GM15510 (cell line): ENCODE data around the gene DET1.

Experiments
- POLR2A ChIP-seq: IDR thresholded peaks from 3 replicates; pipeline ENCODE4 v1.6.1; 2011; ENCODE audit warnings: borderline replicate concordance; ENCODE audit not compliant: insufficient read length; ENCODE audit errors: extremely low read depth

Gene DET1

DNA sequence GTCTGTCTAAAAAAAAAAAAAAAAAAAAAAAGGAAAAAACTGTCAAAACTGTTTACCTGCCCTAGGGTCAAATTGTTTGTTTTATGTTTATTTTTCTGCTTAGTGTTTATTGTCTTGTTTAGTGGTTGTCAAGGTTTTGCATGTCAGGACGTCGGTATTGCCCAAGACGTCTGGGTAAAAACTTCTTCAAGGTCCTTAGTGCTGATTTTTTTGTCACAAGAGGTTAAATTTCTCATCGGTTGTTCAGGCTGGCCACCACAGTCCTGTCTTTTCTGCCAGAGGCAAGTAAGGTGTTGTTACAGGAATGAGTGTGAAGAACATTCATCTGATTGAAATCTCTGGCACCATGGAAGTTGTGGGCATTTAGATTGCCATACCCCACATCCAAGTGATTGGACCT is 7.0 kb downstream of the DET1 start:
- TF ChIP-seq POLR2A, result no peak

DNA sequence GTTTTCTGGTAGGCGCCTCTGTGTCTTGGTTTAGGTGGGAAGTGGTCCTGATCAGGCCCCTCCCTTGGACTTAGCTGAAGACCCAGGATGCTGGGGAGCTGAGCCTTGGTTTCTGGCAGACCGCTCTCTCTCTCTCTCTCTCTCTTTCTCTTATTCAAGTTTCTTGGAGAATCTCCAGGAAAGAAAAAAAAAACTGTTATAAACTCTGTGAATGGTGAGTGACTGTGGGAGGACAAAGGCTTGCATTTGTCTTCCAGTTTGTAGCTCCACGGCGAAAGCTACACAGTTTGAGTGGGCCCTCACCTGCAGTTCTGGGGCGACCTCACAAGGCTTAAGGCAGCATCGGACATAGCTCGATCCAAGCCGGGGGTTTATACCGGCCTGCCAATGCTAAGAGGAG is 7.5 kb downstream of the DET1 start:
- TF ChIP-seq POLR2A, result no peak

DNA sequence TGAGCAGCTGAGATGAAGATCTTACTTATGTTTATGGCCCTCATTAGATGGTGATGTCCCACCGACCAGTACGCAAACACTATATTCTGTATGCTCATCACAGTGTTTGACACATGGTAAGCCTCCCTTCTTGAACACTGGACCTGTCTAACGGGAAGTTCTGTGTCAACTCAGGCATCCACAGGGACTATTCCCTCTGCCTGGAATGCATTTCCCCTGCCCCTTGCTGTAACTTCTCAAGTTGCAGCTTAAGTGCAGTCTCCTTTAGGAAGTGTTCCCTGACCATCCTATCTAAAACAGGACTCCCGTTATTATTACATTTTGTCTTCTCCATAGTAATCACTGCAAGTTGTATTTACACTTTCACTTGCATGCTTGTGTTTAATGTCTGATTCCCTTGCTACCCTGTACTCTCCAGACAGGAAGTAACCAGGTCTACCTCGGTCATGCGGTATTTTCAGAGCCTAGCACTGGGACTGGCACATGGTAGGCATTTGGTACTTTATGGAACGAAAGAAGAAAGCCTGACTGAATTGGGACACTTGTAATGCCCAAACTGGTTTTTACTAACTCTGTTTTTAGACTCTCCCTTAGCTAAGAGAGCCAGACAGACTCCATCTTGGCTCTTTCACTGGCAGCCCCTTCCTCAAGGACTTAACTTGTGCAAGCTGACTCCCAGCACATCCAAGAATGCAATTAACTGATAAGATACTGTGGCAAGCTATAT is 8.7 kb downstream of the DET1 start:
- TF ChIP-seq POLR2A, result no peak

DNA sequence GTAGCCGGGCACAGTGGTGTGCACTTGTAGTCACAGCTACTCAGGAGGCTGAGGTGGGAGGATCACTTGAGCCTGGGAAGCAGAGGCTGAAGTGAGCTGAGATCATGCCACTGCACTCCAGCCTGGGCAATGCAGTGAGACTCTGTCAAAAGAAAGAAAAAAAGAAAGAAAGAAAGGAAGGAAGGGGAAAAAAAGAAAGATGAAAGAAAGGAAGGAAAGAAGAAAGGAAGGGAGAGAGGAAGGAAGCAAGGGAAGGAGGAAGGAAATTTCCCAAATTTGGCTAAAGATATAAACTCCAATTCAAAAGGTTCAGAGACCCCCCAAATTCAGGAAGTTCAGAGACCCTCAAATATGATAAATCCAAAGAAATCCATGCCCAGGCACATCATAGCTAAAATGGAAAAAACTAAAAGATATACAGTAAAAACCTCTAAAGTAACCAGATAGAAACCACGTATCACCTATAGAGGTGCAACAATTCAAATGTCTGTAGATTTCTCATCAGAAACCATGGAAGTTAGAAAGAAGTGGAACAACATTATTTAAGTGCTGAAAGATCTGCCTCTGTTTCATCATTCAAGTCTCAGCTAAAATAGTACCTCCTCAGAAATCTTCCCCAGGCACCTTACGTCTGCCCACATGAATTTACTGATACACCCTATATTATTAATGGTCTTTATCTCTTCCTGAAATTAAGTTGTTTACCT is 10.7 kb downstream of the DET1 start:
- TF ChIP-seq POLR2A, result no peak

DNA sequence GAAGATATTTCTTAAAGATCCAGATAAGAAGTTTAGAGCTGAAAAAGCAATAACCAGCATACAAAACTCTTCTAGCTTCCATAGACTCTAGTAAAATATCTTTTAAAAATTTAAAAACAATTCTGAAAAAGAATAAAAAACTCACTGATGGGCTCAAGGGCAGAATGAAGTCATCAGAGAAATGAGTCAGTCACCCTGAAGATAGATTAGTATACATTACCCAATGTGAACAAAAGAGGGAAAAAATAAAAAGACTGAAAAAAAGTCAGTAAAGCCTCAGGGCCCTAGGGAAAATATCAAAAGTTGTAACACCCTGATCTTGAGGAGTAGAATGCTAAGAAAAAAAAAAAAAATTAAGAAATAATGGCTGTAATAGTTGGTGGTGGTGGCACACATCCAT is 11.4 kb downstream of the DET1 start:
- TF ChIP-seq POLR2A, result no peak

DNA sequence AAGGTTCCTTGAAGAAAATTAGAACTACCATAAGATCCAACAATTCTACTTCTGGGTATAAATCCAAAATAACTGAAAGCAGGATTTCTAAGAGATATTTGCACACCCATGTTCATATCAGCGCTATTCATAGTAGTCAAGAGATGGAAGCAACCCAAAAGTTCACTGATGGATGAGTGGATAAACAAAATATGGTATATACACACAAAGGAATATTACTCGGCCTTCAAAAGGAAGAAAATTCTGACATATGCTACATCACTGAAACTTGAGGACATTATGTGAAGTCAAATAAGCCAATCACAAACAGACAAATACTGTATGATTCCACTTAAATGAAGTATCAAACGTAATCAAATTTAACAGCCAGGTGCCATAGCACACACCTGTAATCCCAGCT is 13.1 kb downstream of the DET1 start:
- TF ChIP-seq POLR2A, result no peak

DNA sequence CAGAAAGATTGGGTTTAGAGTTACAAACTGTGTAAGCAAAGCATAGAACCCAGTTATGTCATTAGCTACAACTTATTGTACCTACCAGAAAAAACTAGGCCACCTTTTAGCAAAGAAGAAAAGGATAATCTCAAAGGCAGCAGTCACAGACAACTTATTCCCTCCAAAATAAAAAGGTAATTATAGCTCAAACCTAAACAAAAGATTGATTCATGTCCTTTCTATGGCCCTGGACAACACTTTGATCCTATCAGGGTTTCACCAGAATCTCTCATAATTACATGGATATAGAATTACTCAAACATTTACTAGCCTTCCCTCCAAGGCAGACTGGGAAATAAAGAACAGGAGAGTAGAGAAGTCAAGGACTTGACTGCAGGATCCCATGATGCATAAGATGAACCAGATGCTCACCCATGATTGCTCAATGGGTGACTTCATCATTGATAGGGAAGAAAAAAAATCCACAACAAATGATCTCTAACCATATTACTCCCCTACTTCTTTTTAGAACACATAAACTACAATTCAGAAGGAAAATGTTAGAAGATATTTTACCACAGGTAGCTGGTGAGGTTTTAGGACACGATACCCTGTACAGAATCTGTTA is 17.4 kb downstream of the DET1 start:
- no peak for TF ChIP-seq POLR2A

DNA sequence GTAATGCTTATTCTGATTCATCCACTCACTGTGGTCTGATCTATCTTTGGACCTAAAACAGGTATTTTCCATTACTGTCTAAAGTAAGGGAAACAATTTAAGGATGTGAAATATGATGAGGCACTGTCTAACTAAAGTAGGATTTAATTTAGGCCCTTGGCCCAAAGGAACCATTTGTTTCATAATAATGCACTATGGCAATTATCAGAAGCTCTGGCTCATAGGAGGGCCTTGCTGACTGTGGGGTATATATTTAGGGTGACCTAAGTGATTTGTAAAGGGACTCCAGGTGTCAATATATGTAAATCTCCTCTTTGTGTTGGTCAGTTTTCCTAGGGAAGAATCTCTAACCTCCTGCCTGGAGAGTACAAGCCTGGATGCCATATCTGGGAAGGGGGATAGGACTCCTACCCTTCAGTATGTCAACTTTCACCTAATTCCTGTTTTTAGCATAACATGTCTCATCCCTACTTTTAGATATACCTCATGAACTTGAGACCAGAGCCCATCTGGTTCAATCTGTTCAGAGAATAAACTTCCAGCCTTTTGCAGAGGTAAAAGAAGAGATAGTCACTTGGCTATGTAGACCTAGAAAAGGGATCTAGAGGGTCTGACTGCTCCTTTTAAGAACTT is 20.1 kb downstream of the DET1 start:
- no peak for TF ChIP-seq POLR2A

DNA sequence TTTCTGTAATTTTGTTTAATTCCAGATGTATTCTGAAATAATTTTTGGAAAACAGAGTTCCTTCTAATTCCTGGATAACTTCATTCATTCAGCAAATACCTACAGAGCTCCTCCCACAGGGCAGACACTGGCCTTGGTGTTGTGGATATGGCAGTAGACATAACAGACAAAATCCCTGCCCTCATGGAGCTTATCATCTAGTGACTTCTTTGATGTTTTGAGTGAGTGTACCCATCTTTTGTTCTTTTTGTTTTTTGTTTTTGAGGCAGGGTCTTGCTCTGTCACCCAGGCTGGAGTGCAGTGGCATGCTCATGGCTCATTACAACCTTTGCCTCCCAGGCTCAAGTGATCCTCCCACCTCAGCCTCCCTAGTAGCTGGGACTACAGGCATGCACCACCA is 21.1 kb downstream of the DET1 start:
- TF ChIP-seq POLR2A, result no peak

DNA sequence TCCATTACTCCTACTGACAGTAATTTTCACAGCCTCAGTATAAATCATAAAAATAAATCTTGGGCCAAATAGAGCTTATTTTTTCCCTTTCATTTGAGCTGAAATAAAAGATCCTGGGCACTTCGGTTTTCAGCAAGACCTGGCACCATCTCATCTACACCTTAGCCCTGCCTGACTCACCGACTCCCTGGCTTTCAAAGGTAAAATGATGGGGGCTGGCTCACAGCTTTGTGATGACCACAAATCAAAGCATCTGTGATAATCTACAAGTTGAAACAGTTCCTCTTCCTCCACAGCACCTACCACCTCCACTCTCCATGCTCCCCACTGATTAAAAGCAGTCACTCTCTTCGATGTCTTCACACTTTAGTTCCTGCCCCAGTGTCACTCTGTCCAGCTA is 27.6 kb downstream of the DET1 start:
- no peak for TF ChIP-seq POLR2A

DNA sequence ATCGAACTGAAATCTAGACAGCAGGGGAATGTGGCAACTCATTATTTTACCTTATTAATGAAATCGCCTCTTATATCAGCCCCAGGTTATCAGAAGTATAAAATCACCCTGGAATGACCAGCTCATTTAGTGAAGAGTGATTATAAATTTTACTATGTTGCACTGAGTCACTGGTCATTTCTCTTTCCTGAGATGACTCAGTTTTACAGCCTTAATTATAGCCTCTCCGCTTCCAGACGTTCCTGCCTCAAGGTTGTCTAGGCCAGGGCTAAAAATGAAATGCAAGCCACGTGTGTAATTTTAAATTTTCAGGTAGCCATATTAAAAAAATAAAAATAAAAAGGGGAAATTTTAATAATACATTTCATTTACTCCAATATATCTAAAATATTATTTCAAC is 33.3 kb downstream of the DET1 start:
- no peak for TF ChIP-seq POLR2A

DNA sequence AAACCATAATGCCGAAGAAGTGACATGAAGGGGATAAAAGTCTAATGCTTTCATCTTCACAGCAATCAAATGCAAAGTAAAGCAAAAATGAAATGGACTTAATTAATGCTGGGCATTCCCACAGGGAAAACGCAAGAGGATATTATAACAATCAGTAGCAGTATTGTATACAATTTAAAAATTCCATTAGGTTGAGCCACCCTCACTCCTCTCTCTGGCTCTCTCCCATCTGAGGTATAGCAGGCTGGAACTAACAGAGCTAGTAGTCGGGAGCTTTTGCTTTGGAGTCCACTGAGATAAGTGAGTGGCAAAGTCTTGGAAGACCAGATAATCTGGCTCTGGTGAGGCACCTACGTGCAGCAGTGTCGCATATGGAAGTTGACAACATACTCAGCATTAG is 33.9 kb downstream of the DET1 start:
- TF ChIP-seq POLR2A, result no peak

DNA sequence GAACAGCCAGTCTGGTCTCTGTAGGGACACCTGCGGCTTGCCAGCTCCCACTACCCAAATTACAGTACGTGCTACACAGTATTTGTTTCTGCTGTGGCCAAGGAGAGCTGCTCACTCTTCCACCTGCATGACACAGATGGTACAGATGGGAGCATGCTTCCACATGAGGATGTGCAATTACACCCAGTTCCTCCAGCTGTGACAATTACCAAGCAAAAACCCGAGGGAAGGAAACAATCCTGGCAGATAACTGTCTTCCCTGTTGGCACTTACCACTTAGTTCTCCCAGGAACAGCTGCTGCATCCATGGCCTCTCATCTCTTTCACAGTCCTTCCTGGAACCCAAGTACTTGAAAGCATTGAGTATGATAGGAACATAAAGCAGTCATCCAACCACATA is 34.4 kb downstream of the DET1 start:
- no peak for TF ChIP-seq POLR2A

DNA sequence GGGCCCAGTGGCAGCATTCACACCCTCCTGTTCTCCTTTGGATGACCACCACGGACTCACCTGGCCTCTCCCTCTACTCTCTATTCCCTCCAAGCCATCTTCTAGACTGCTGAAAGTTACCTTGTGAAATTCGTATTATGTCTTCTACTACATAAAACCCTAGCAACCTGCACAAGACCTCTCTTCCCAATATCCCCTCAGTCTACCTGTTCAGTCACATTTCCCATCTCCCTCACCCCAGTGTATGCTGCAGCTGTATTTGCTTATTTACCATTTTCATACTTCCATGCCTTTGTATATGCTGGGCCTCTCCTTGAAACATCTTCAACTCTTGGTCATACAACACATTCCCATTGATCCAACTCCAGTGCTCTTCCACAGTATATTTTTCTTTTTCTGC is 35.3 kb downstream of the DET1 start:
- no peak for TF ChIP-seq POLR2A

DNA sequence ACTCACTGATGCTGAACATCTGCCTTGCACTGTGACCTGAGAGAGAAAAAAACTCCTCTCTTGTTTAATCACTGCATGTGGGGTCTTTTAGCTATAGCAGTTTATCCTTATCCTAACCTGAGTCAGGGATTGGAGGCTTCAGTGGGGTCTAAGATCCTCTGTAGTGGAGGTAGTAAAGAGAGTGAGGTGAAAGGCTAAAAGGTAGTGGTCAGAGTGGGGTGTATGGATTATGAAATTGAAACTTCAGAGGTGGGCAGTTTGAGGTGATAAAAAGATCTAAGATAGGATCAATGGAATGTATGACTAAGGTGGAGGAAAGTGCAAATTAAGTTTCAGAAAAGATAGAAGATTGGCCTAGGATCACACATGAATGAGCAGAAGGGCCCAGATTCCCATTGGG is 36.5 kb downstream of the DET1 start:
- TF ChIP-seq POLR2A, result no peak
